HCT116 (cell line): Measurements from ENCODE around the gene IGF2R. TPM values are rescaled to one million over a fixed set of nuclear protein-coding genes. Genes with fewer than 3 reads are reported as not detected.

Source experiments
- ATAC-seq: fragments of 200-7000 bp; cut with Tn5 transposase; 2 replicates; pipeline ENCODE4 v1.9.1; 2020; ENCODE audit warnings: mild to moderate bottlenecking, moderate library complexity
- BruUV-seq: library from RNA; stranded (reverse); fragments of 400-500 nt; replicated peaks from 2 replicates; lab custom pipeline; 2021; lab: Mats Ljungman, UMichigan
- CTCF ChIA-PET: fragments of 300-600 bp; sonication (Branson Sonifier 250); formaldehyde crosslinking; loops from one replicate; lab custom pipeline; 2021; ENCODE audit warnings: antibody characterized with exemption; lab: Charles Lee
- POLR2A ChIA-PET: fragments of 300-600, 350-600 bp; sonication (Branson Sonifier 250); formaldehyde crosslinking; loops from one replicate; lab custom pipeline; 2021; ENCODE audit warnings: antibody characterized with exemption; lab: Charles Lee
- RAD21 ChIA-PET, 2 experiments: fragments of 300-600 bp; sonication (Branson Sonifier 250); formaldehyde crosslinking; loops; one replicate each; lab custom pipeline; 2023; ENCODE audit warnings: low total read pairs in 2 of 2; ENCODE audit not compliant: uncharacterized antibody in 2 of 2, unreplicated experiment in 2 of 2, low non-redundant PET in 1 of 2; lab: Charles Lee
- DNase-seq: peaks from one replicate; pipeline ENCODE4 v3.0.0-alpha.2; 2010; ENCODE audit warnings: low read depth, low spot score
- H2AFZ ChIP-seq: fragments of 200-600 bp; shearing (Covaris generic), sonication (generic); 2 replicates; pipeline ENCODE4 v1.6.1; 2017; ENCODE audit warnings: low read depth, mixed run types, mixed read lengths, antibody characterized with exemption, low read length; ENCODE audit not compliant: poor library complexity, severe bottlenecking
- H3K27ac ChIP-seq: 2 replicates; pipeline ENCODE4 v1.5.1; 2012; ENCODE audit warnings: low read depth, low read length
- H3K27me3 ChIP-seq: fragments of 200-600 bp; sonication (generic); 2 replicates; pipeline ENCODE4 v1.6.1; 2016; ENCODE audit warnings: mixed run types, low read length, mixed read lengths; ENCODE audit not compliant: insufficient read depth
- H3K36me3 ChIP-seq, 2 experiments: fragments of 200-500 bp in 1 of 2; fragments of 200-600 bp in 1 of 2; sonication (Bioruptor generic) in 1 of 2; sonication (generic) in 1 of 2; 2 replicates each; pipeline versions ENCODE4 v1.5.1 to v1.6.1; 2014 to 2016; ENCODE audit warnings: low read length in 2 of 2, inconsistent platforms in 1 of 2, mixed read lengths in 1 of 2, mixed run types in 1 of 2; ENCODE audit not compliant: insufficient read depth in 2 of 2, control insufficient read depth in 1 of 2
- H3K4me1 ChIP-seq, 2 experiments: fragments of 200-600 bp in 1 of 2; sonication (generic) in 1 of 2; 2 replicates each; pipeline versions ENCODE4 v1.5.1 to v1.6.1; 2012 to 2017; ENCODE audit warnings: low read length in 2 of 2, inconsistent platforms in 1 of 2, mild to moderate bottlenecking in 1 of 2, mixed read lengths in 1 of 2, mixed run types in 1 of 2, moderate library complexity in 1 of 2; ENCODE audit not compliant: insufficient read depth in 2 of 2, control insufficient read depth in 1 of 2
- H3K4me2 ChIP-seq: fragments of 200-600 bp; sonication (generic); 2 replicates; pipeline ENCODE4 v1.6.1; 2017; ENCODE audit warnings: mixed run types, low read length, mixed read lengths
- H3K4me3 ChIP-seq, 2 experiments: fragments of 200-600 bp in 1 of 2; sonication (generic) in 1 of 2; replicated peaks in 1 of 2; 2 replicates each; pipeline ENCODE4 v1.5.1; 2011 to 2016; ENCODE audit warnings: low read length in 2 of 2, control low read depth in 1 of 2, low read depth in 1 of 2, mild to moderate bottlenecking in 1 of 2, mixed read lengths in 1 of 2, mixed run types in 1 of 2
- H3K79me2 ChIP-seq: fragments of 200-600 bp; sonication (generic); 2 replicates; pipeline ENCODE4 v1.6.1; 2017; ENCODE audit warnings: mild to moderate bottlenecking, mixed run types, low read length, moderate library complexity, mixed read lengths; ENCODE audit not compliant: insufficient read depth
- H3K9ac ChIP-seq: fragments of 200-600 bp; sonication (generic); 2 replicates; pipeline ENCODE4 v1.6.1; 2016; ENCODE audit warnings: low read length, mixed read lengths
- H3K9me2 ChIP-seq: fragments of 200-600 bp; sonication (generic), shearing (Covaris generic); 2 replicates; pipeline ENCODE4 v1.6.1; 2017; ENCODE audit warnings: mixed run types, mild to moderate bottlenecking, moderate library complexity; ENCODE audit not compliant: insufficient read depth
- H3K9me3 ChIP-seq, 2 experiments: fragments of 200-500 bp in 1 of 2; fragments of 200-600 bp in 1 of 2; sonication (Bioruptor generic) in 1 of 2; sonication (generic) in 1 of 2; 2 replicates each; pipeline ENCODE4 v1.6.1; 2014 to 2017; ENCODE audit warnings: low read length in 2 of 2, mixed read lengths in 2 of 2, inconsistent platforms in 1 of 2, low read depth in 1 of 2, mild to moderate bottlenecking in 1 of 2, mixed run types in 1 of 2, moderate library complexity in 1 of 2; ENCODE audit not compliant: control insufficient read depth in 1 of 2, insufficient read depth in 1 of 2
- H4K20me1 ChIP-seq: fragments of 200-600 bp; sonication (generic), shearing (Covaris generic); 2 replicates; pipeline ENCODE4 v1.6.1; 2017; ENCODE audit warnings: mixed run types, mild to moderate bottlenecking, moderate library complexity; ENCODE audit not compliant: insufficient read depth
- ATF3 ChIP-seq: IDR thresholded peaks from 2 replicates; pipeline ENCODE4 v1.6.1; 2012
- CBX3 ChIP-seq: IDR thresholded peaks from 2 replicates; pipeline ENCODE4 v1.6.1; 2012; ENCODE audit warnings: low read depth
- CEBPB ChIP-seq: IDR thresholded peaks from 2 replicates; pipeline ENCODE4 v1.6.1; 2012; ENCODE audit warnings: low read depth
- EGR1 ChIP-seq: IDR thresholded peaks from 2 replicates; pipeline ENCODE4 v1.6.1; 2012; ENCODE audit warnings: low read depth
- EZH2 ChIP-seq: fragments of 200-600 bp; sonication (generic); IDR thresholded peaks from 2 replicates; pipeline ENCODE4 v1.6.1; 2017; ENCODE audit warnings: antibody characterized with exemption, mixed run types
- FOSL1 ChIP-seq: IDR thresholded peaks from 2 replicates; pipeline ENCODE4 v1.6.1; 2012; ENCODE audit warnings: low read depth
- JUND ChIP-seq: IDR thresholded peaks from 2 replicates; pipeline ENCODE4 v1.6.1; 2012
- POLR2AphosphoS5 ChIP-seq: IDR thresholded peaks from 2 replicates; pipeline ENCODE4 v1.6.1; 2011; ENCODE audit warnings: mild to moderate bottlenecking, low read depth, low read length, moderate library complexity
- RAD21 ChIP-seq: IDR thresholded peaks from 2 replicates; pipeline ENCODE4 v1.6.1; 2012; ENCODE audit warnings: low read depth, mild to moderate bottlenecking
- SIN3A ChIP-seq: IDR thresholded peaks from 2 replicates; pipeline ENCODE4 v1.6.1; 2012; ENCODE audit warnings: low read depth
- SP1 ChIP-seq: IDR thresholded peaks from 2 replicates; pipeline ENCODE4 v1.6.1; 2012; ENCODE audit warnings: low read depth
- SRF ChIP-seq: IDR thresholded peaks from 2 replicates; pipeline ENCODE4 v1.6.1; 2012; ENCODE audit warnings: low read depth
- TCF7L2 ChIP-seq: IDR thresholded peaks from 2 replicates; pipeline ENCODE4 v1.7.0; 2011; ENCODE audit warnings: borderline replicate concordance, inconsistent platforms; ENCODE audit not compliant: insufficient read depth, insufficient read length; ENCODE audit errors: extremely low read depth
- ZBTB33 ChIP-seq: IDR thresholded peaks from 2 replicates; pipeline ENCODE4 v1.6.1; 2011; ENCODE audit warnings: mild to moderate bottlenecking, low read length, moderate library complexity; ENCODE audit not compliant: insufficient replicate concordance; ENCODE audit errors: extremely low read depth
- ZNF274 ChIP-seq: fragments of 200-500 bp; sonication (Bioruptor generic); IDR thresholded peaks from 2 replicates; pipeline ENCODE4 v1.6.1; 2014; ENCODE audit warnings: mild to moderate bottlenecking, low read depth, low read length, inconsistent platforms
- intact Hi-C: fragments of 100-400 bp; cut with micrococcal nuclease; formaldehyde crosslinking; loops from 2 replicates; pipeline ENCODE4 v1.10.0; 2022
- total RNA-seq: library from RNA; stranded (reverse); gene quantifications from one replicate; pipeline ENCODE4 v1.2.1, GENCODE V29; 2021; ENCODE audit not compliant: unreplicated experiment

IGF2R gene
- total RNA-seq, 1 experiment from 2014 or later, result 37.0 TPM

- H3K9me2 ChIP-seq, result no peaks in the 10 kb centered on the region
- CTCF ChIA-PET, result no interaction called here
- ATAC-seq (no peak), DNase-seq (no peak)
- BruUV-seq, result no TSS peak
- no peak overlapping the region for H3K27ac ChIP-seq
- H3K4me2 ChIP-seq, result no peak overlapping the region
- POLR2A ChIA-PET, result no interaction called here
- intact Hi-C loops, result no loop called here
- TF ChIP-seq ZNF274, result no peak
- no peak for TF ChIP-seq JUND
- no peak for TF ChIP-seq SP1
- no peaks in the 10 kb centered on the region for H4K20me1 ChIP-seq
- peaks cover 0 to 8% of the 10 kb centered on the region in 2 experiments; a peak in 1 of 4 replicates for H3K4me1 ChIP-seq
- H3K9me3 ChIP-seq, result no peaks in the 10 kb centered on the region
- H3K36me3 ChIP-seq, result no peaks in the 10 kb centered on the region
- H2AFZ ChIP-seq, result no peak overlapping the region
- no peaks in the 10 kb centered on the region for H3K27me3 ChIP-seq
- RAD21 ChIA-PET, result no interaction called here
- peaks cover 57% of the 10 kb centered on the region for H3K79me2 ChIP-seq
- H3K4me3 ChIP-seq, result no peak overlapping the region
- no peak overlapping the region for H3K9ac ChIP-seq
Measured at GRCh38 chr6:159988983-159989454, 20.1 kb downstream of the IGF2R start.

- no peaks in the 10 kb centered on the region for H3K9me2 ChIP-seq
- intact Hi-C loops, result no loop called here
- H3K36me3 ChIP-seq, result no peaks in the 10 kb centered on the region
- H3K9me3 ChIP-seq, result no peaks in the 10 kb centered on the region
- H3K4me3 ChIP-seq, result no peak overlapping the region
- no peaks in the 10 kb centered on the region for H3K27me3 ChIP-seq
- H2AFZ ChIP-seq, result no peak overlapping the region
- H3K9ac ChIP-seq, result no peak overlapping the region
- DNase-seq, result no peak
- H4K20me1 ChIP-seq, result no peaks in the 10 kb centered on the region
- ATAC-seq, result no peak
- H3K79me2 ChIP-seq, result peaks cover 57% of the 10 kb centered on the region
- H3K27ac ChIP-seq, result no peak overlapping the region
- ChIA-PET RAD21 (no interaction called here), CTCF (no interaction called here), POLR2A (no interaction called here)
- peaks cover 0 to 8% of the 10 kb centered on the region in 2 experiments; a peak in 1 of 4 replicates for H3K4me1 ChIP-seq
- H3K4me2 ChIP-seq, result no peak overlapping the region
- BruUV-seq, result no TSS peak
- TF ChIP-seq POLR2AphosphoS5 (no peak), ZBTB33 (no peak), SIN3A (no peak), EGR1 (no peak), TCF7L2 (no peak), FOSL1 (no peak), SRF (no peak), CEBPB (no peak), EZH2 (no peak), RAD21 (no peak), ATF3 (no peak), CBX3 (no peak)
Measured at GRCh38 chr6:159989492-159990480, 20.9 kb downstream of the IGF2R start.
